HepG2 (cell line): ENCODE results near the gene OSBPL9. TPM values are rescaled to one million over a fixed set of nuclear protein-coding genes. Genes with fewer than 3 reads are reported as not detected.

Experiments
- ATF7 ChIP-seq, 2 experiments: fragments of 450-650 bp in 1 of 2; sonication (generic) in 1 of 2; formaldehyde crosslinking in 1 of 2; IDR thresholded peaks; 2 replicates each; pipeline versions ENCODE4 v1.4.0 to v1.6.1; 2016 to 2020; ENCODE audit warnings: antibody characterized with exemption in 1 of 2, mild to moderate bottlenecking in 1 of 2, missing genetic modification reagents in 1 of 2
- CREM ChIP-seq, 2 experiments: sonication (generic) in 1 of 2; formaldehyde crosslinking in 1 of 2; IDR thresholded peaks; 2 replicates each; pipeline versions ENCODE4 v1.4.0 to v1.6.1; 2016 to 2020; ENCODE audit warnings: antibody characterized with exemption in 1 of 2, mild to moderate bottlenecking in 1 of 2, missing genetic modification reagents in 1 of 2
- HDAC1 ChIP-seq: sonication (generic); formaldehyde crosslinking; IDR thresholded peaks from 2 replicates; pipeline ENCODE4 v1.5.1; 2020; ENCODE audit warnings: mild to moderate bottlenecking, missing genetic modification reagents
- KMT2A ChIP-seq: sonication (generic); formaldehyde crosslinking; IDR thresholded peaks from 2 replicates; pipeline ENCODE4 v1.4.0; 2020; ENCODE audit warnings: missing genetic modification reagents
- PHF20 ChIP-seq: sonication (generic); formaldehyde crosslinking; IDR thresholded peaks from 2 replicates; pipeline ENCODE4 v1.5.0; 2020; ENCODE audit warnings: mild to moderate bottlenecking, missing genetic modification reagents
- POLR2A ChIP-seq, 2 experiments: IDR thresholded peaks; 2 replicates each; pipeline ENCODE4 v1.6.1; 2011; ENCODE audit warnings: low read depth in 2 of 2, low read length in 2 of 2, mild to moderate bottlenecking in 1 of 2, moderate library complexity in 1 of 2; ENCODE audit not compliant: insufficient read depth in 1 of 2
- RBM39 ChIP-seq: fragments of 200-400 bp; formaldehyde crosslinking; IDR thresholded peaks from one replicate; pipeline ENCODE4 v1.6.1; 2018; ENCODE audit warnings: antibody characterized with exemption, mild to moderate bottlenecking, low read depth, low read length; ENCODE audit not compliant: poor library complexity, severe bottlenecking
- SP1 ChIP-seq, 2 experiments: fragments of 450-650 bp in 1 of 2; sonication (generic) in 1 of 2; formaldehyde crosslinking in 1 of 2; IDR thresholded peaks; 2 replicates each; pipeline versions ENCODE4 v1.4.0 to v1.6.1; 2016 to 2020; ENCODE audit warnings: missing genetic modification reagents in 1 of 2
- SP2 ChIP-seq: sonication (generic); formaldehyde crosslinking; IDR thresholded peaks from 2 replicates; pipeline ENCODE4 v1.5.1; 2020; ENCODE audit warnings: mild to moderate bottlenecking, missing genetic modification reagents
- ZBTB3 ChIP-seq: sonication (generic); formaldehyde crosslinking; IDR thresholded peaks from 2 replicates; pipeline ENCODE4 v1.4.0; 2020; ENCODE audit warnings: low read depth, mild to moderate bottlenecking, moderate library complexity, missing genetic modification reagents, borderline replicate concordance
- ZKSCAN1 ChIP-seq: fragments of 150-350 bp; IDR thresholded peaks from 2 replicates; pipeline ENCODE4 v1.6.1; 2014; ENCODE audit warnings: low read length
- ZNF350 ChIP-seq: sonication (generic); formaldehyde crosslinking; IDR thresholded peaks from 2 replicates; pipeline ENCODE4 v1.4.0; 2020; ENCODE audit warnings: mild to moderate bottlenecking, low read depth, missing genetic modification reagents, borderline replicate concordance
- polyA plus RNA-seq, 8 experiments: library from polyadenylated mRNA; depleted of rRNA in 3 of 8; stranded (reverse) in 7 of 8; unstranded in 1 of 8; fragments of >200 nt; fragmentation: Illumina TruSeq in 4 of 8; extraction: Trizol in 4 of 8; gene quantifications; 2 replicates each; pipeline versions ENCODE4 v1.2.1 to v1.2.3, GENCODE V29; 2011 to 2016; ENCODE audit warnings: low read depth in 4 of 8, missing spikeins in 1 of 8, mixed read lengths in 1 of 8; ENCODE audit not compliant: insufficient read depth in 1 of 8
- total RNA-seq, 5 experiments: library from RNA; depleted of rRNA; stranded (reverse); fragments of >200 nt; fragmentation: Illumina TruSeq; extraction: Trizol; gene quantifications; 2 replicates each; pipeline ENCODE4 v1.2.3, GENCODE V29; 2016; ENCODE audit warnings: low read depth in 1 of 5
- TF ChIP-seq, protein P1 (sequence below): sonication (generic); formaldehyde crosslinking; IDR thresholded peaks from 2 replicates; pipeline ENCODE4 v1.4.0; 2020; ENCODE audit warnings: missing genetic modification reagents, borderline replicate concordance
- TF ChIP-seq, protein P2 (sequence below): sonication (generic); formaldehyde crosslinking; IDR thresholded peaks from 2 replicates; pipeline ENCODE4 v1.4.0; 2020; ENCODE audit warnings: mild to moderate bottlenecking, missing genetic modification reagents
- TF ChIP-seq, protein P3 (sequence below): sonication (generic); formaldehyde crosslinking; IDR thresholded peaks from 2 replicates; pipeline ENCODE4 v1.4.0; 2020; ENCODE audit warnings: mild to moderate bottlenecking, missing genetic modification reagents

The OSBPL9 gene
- total and polyA plus RNA-seq, 2 of the 13 experiments (the other 11 are each of a cell fraction or from before 2014, with no cell fraction given) = 83.6 to 142 TPM

DNA sequence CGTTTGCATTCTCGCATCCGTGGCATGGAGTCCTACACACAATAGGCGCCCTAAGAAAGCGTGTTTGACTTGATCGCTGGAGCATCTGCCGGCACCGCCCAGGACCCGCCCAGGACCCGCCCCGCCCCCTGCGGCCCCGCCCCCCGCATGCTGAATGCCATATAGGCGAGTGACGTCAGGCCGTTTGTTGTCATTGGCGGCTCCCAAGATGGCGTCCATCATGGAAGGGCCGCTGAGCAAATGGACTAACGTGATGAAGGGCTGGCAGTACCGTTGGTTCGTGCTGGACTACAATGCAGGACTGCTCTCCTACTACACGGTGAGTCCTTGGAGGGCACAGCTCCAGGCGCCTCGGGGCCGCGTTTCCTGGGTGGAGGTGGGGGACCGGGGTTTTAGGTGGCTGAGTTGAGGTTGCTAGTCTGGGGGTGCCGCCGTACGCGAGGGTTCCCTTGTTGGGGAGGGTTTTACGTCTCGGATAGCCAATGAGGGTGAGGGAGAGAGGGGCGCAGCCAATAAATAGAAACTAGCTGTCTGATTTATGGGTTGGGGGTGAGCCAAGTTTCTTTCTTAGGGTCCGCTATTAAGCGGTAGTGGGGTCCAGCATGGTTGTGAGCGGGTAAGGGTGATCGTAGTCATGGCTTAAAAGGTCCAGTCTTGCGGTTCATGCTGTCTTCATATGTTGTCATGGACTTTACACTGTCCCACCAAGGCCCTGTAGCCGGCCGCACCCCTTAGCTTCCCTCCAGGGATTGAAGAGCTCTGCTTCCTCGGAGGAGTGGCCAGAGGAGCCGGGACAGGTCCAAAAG, at the start of gene OSBPL9 (continued):
- TF ChIP-seq HDAC1 (CRISPR knock-in tag) (peak; percentile 69; the same call in 1 of the 2 replicates), CREM (IDR thresholded peaks at IDR 0.05) (peak; percentile 66), CREM (CRISPR knock-in tag; IDR thresholded peaks at IDR 0.05) (no peak), ZKSCAN1 (no peak), RBM39 (peak; percentile 41), SP2 (peak; percentile 56), POLR2A (IDR thresholded peaks at IDR 0.05; ENCODE audit: insufficient read depth in 1 of 2, low read depth in 2 of 2, low read length in 2 of 2) (peak; percentile 79 to 82), SP1 (IDR thresholded peaks at IDR 0.05) (no peak), SP1 (CRISPR knock-in tag; IDR thresholded peaks at IDR 0.05) (peak; percentile 61), ZNF350 (CRISPR knock-in tag) (peak; percentile 32; the same call in 1 of the 2 replicates), KMT2A (CRISPR knock-in tag) (peak; percentile 33; the same call in 1 of the 2 replicates), ATF7 (IDR thresholded peaks at IDR 0.05) (peak; percentile 58), ATF7 (CRISPR knock-in tag; IDR thresholded peaks at IDR 0.05) (peak; percentile 66; the same call in 1 of the 2 replicates), PHF20 (CRISPR knock-in tag) (0 out of 2 replicates have a peak, but pooled peaks have one; percentile 32), ZBTB3 (CRISPR knock-in tag) (no peak)
- TF ChIP-seq, protein P1, sequence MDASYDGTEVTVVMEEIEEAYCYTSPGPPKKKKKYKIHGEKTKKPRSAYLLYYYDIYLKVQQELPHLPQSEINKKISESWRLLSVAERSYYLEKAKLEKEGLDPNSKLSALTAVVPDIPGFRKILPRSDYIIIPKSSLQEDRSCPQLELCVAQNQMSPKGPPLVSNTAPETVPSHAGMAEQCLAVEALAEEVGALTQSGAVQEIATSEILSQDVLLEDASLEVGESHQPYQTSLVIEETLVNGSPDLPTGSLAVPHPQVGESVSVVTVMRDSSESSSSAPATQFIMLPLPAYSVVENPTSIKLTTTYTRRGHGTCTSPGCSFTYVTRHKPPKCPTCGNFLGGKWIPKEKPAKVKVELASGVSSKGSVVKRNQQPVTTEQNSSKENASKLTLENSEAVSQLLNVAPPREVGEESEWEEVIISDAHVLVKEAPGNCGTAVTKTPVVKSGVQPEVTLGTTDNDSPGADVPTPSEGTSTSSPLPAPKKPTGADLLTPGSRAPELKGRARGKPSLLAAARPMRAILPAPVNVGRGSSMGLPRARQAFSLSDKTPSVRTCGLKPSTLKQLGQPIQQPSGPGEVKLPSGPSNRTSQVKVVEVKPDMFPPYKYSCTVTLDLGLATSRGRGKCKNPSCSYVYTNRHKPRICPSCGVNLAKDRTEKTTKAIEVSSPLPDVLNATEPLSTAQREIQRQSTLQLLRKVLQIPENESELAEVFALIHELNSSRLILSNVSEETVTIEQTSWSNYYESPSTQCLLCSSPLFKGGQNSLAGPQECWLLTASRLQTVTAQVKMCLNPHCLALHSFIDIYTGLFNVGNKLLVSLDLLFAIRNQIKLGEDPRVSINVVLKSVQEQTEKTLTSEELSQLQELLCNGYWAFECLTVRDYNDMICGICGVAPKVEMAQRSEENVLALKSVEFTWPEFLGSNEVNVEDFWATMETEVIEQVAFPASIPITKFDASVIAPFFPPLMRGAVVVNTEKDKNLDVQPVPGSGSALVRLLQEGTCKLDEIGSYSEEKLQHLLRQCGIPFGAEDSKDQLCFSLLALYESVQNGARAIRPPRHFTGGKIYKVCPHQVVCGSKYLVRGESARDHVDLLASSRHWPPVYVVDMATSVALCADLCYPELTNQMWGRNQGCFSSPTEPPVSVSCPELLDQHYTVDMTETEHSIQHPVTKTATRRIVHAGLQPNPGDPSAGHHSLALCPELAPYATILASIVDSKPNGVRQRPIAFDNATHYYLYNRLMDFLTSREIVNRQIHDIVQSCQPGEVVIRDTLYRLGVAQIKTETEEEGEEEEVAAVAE (CRISPR knock-in tag) = peak; percentile 44; the same call in 1 of the 2 replicates
- TF ChIP-seq, protein P2, sequence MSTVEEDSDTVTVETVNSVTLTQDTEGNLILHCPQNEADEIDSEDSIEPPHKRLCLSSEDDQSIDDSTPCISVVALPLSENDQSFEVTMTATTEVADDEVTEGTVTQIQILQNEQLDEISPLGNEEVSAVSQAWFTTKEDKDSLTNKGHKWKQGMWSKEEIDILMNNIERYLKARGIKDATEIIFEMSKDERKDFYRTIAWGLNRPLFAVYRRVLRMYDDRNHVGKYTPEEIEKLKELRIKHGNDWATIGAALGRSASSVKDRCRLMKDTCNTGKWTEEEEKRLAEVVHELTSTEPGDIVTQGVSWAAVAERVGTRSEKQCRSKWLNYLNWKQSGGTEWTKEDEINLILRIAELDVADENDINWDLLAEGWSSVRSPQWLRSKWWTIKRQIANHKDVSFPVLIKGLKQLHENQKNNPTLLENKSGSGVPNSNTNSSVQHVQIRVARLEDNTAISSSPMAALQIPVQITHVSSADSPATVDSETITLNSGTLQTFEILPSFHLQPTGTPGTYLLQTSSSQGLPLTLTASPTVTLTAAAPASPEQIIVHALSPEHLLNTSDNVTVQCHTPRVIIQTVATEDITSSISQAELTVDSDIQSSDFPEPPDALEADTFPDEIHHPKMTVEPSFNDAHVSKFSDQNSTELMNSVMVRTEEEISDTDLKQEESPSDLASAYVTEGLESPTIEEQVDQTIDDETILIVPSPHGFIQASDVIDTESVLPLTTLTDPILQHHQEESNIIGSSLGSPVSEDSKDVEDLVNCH (CRISPR knock-in tag) = no peak
- TF ChIP-seq, protein P3, sequence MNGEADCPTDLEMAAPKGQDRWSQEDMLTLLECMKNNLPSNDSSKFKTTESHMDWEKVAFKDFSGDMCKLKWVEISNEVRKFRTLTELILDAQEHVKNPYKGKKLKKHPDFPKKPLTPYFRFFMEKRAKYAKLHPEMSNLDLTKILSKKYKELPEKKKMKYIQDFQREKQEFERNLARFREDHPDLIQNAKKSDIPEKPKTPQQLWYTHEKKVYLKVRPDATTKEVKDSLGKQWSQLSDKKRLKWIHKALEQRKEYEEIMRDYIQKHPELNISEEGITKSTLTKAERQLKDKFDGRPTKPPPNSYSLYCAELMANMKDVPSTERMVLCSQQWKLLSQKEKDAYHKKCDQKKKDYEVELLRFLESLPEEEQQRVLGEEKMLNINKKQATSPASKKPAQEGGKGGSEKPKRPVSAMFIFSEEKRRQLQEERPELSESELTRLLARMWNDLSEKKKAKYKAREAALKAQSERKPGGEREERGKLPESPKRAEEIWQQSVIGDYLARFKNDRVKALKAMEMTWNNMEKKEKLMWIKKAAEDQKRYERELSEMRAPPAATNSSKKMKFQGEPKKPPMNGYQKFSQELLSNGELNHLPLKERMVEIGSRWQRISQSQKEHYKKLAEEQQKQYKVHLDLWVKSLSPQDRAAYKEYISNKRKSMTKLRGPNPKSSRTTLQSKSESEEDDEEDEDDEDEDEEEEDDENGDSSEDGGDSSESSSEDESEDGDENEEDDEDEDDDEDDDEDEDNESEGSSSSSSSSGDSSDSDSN (CRISPR knock-in tag) = 0 out of 2 replicates have a peak, but pooled peaks have one; percentile 26
